Measurements from ENCODE around the gene CENATAC. TPM values are rescaled to one million over a fixed set of nuclear protein-coding genes. Genes with fewer than 3 reads are reported as not detected.

CENATAC gene
- total and polyA plus RNA-seq, 10 donors, result 27.0 to 86.2 (median 65.8) TPM

DNA sequence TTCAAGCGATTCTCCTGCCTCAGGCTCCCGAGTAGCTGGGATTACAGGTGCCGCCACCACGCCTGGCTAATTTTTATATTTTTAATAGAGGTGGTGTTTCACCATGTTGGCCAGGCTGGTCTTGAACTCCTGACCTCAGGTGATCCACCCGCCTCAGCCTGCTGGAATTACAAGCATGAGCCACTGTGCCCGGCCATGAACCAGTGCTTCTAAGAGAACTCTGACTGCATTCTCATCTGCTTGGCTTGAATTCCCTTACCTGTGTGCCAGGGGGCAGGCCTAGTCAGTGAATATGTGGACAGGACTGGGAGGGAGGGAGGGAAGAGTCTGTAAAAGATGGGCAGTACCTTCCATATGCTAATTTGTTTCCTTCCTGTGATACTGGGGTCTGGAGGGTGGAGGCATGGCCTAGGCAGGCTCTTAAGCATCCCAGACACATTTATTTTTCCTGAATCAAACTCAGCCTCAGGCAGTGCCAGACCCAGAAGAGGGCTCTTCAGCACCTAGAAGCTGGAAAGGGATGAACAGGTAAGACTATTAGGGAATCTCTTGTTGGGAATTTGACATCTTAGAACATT, 13.6 kb downstream of the CENATAC start:
- intact Hi-C loops (cut with DNase I; ENCODE audit: low total_unique reads), result no loop called here
- peak; percentile 59 for DNase-seq
- peaks cover 0 to 100% (median 82%) of the 10 kb centered on the region in 6 donors for H3K36me3 ChIP-seq
- 90 to 96% (median 92%) methylated on average over 5 to 6 of the region's 6 CpGs for WGBS, 5 donors
- TF ChIP-seq POLR2AphosphoS5 (IDR thresholded peaks at IDR 0.05) (no peak), POLR2A (IDR thresholded peaks at IDR 0.05) (no peak)
- TF ChIP-seq, protein P1, sequence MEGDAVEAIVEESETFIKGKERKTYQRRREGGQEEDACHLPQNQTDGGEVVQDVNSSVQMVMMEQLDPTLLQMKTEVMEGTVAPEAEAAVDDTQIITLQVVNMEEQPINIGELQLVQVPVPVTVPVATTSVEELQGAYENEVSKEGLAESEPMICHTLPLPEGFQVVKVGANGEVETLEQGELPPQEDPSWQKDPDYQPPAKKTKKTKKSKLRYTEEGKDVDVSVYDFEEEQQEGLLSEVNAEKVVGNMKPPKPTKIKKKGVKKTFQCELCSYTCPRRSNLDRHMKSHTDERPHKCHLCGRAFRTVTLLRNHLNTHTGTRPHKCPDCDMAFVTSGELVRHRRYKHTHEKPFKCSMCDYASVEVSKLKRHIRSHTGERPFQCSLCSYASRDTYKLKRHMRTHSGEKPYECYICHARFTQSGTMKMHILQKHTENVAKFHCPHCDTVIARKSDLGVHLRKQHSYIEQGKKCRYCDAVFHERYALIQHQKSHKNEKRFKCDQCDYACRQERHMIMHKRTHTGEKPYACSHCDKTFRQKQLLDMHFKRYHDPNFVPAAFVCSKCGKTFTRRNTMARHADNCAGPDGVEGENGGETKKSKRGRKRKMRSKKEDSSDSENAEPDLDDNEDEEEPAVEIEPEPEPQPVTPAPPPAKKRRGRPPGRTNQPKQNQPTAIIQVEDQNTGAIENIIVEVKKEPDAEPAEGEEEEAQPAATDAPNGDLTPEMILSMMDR (IDR thresholded peaks at IDR 0.05 in 8 of 11, conservative IDR thresholded peaks at IDR 0.05 in 3 of 11), result no peak
- no peaks in the 10 kb centered on the region for H3K9me3 ChIP-seq
- H3K4me1 ChIP-seq, result peaks cover 12 to 24% (median 16%) of the 10 kb centered on the region in 6 donors
- H3K27ac ChIP-seq, result no peak overlapping the region
- H3K27me3 ChIP-seq (replicated peaks in 1 of 7), result no peaks in the 10 kb centered on the region
- H3K4me3 ChIP-seq, result no peak overlapping the region

DNA sequence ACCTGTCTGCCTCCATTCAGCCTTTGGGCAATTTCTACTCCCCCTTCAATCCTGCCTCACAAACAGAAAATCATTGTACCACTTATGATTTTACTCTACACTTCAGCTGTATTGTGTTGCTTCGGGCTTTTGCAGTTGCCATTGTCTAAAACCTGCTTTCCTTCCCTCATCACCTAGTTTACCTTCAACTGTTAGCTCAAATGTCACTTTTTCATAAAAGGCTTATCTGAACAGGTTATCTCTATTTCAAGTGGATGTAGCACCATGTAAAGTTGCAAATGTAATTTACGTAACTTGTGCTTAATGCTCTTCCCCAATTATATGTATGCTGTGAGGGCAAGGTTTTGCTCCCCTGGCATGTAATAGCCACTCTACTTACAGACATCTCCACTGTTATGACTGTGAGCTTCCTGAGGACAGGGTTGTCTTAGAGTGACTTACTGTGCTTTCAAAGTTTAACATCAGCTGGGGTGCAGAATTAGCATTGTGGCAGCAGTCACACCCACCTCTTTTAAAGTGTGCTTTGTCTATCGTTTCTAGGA, 14.8 kb downstream of the CENATAC start:
- TF ChIP-seq POLR2A (IDR thresholded peaks at IDR 0.05), result no peak
- TF ChIP-seq POLR2AphosphoS5 (IDR thresholded peaks at IDR 0.05), result no peak
- TF ChIP-seq, protein P1 (IDR thresholded peaks at IDR 0.05 in 8 of 11, conservative IDR thresholded peaks at IDR 0.05 in 3 of 11), result no peak
- no peak for DNase-seq
- Histone ChIP-seq H3K4me1 (peaks cover 21 to 35% (median 28%) of the 10 kb centered on the region in 6 donors), H3K27ac (peak overlapping the region in 1 of 8 donors; percentile 3), H3K9me3 (no peaks in the 10 kb centered on the region), H3K27me3 (replicated peaks in 1 of 7) (no peaks in the 10 kb centered on the region), H3K36me3 (peaks cover 0 to 95% (median 72%) of the 10 kb centered on the region in 6 donors), H3K4me3 (no peak overlapping the region)
- WGBS, 5 donors, result 78 to 90% (median 86%) methylated on average over 3 of the region's 3 CpGs
- intact Hi-C loops (cut with DNase I; ENCODE audit: low total_unique reads), result no loop called here

GRCh38 chr11:119014209-119014924, 16.4 kb downstream of the CENATAC start:
- Histone ChIP-seq H3K4me3 (no peak overlapping the region), H3K27me3 (replicated peaks in 1 of 7) (no peaks in the 10 kb centered on the region), H3K36me3 (peaks cover 0 to 79% (median 62%) of the 10 kb centered on the region in 6 donors), H3K27ac (no peak overlapping the region), H3K9me3 (no peaks in the 10 kb centered on the region), H3K4me1 (peaks cover 21 to 43% (median 31%) of the 10 kb centered on the region in 6 donors)
- intact Hi-C loops (cut with DNase I; ENCODE audit: low total_unique reads), result no loop called here
- WGBS, 5 donors, result 92 to 97% (median 95%) methylated on average over 17 of the region's 17 CpGs
- TF ChIP-seq POLR2AphosphoS5 (IDR thresholded peaks at IDR 0.05) (peak in 1 of 3 donors; percentile 23), POLR2A (IDR thresholded peaks at IDR 0.05) (no peak)
- TF ChIP-seq, protein P1 (IDR thresholded peaks at IDR 0.05 in 8 of 11, conservative IDR thresholded peaks at IDR 0.05 in 3 of 11), result no peak
- DNase-seq, result peak; percentile 52

GRCh38 chr11:119015054-119015611, 17.2 kb downstream of the CENATAC start:
- intact Hi-C loops (cut with DNase I; ENCODE audit: low total_unique reads), result no loop called here
- Histone ChIP-seq H3K9me3 (no peaks in the 10 kb centered on the region), H3K27me3 (replicated peaks in 1 of 7) (no peaks in the 10 kb centered on the region), H3K4me3 (no peak overlapping the region), H3K36me3 (peaks cover 0 to 73% (median 62%) of the 10 kb centered on the region in 6 donors), H3K27ac (no peak overlapping the region), H3K4me1 (peaks cover 28 to 51% (median 39%) of the 10 kb centered on the region in 6 donors)
- 72 to 80% (median 77%) methylated on average over 8 of the region's 8 CpGs for WGBS, 5 donors
- peak in 1 of 3 donors; percentile 28 for TF ChIP-seq POLR2AphosphoS5 (IDR thresholded peaks at IDR 0.05)
- TF ChIP-seq POLR2A (IDR thresholded peaks at IDR 0.05), result no peak
- no peak for DNase-seq
